H9 (cell line): ENCODE data around the gene DAPK2. TPM values are rescaled to one million over a fixed set of nuclear protein-coding genes. Genes with fewer than 3 reads are reported as not detected.

ENCODE experiments used
- DNase-seq: peaks from one replicate; pipeline ENCODE4 v3.0.0-alpha.2; 2017
- H2AFZ ChIP-seq: one replicate; pipeline ENCODE4 v1.6.1; 2013; ENCODE audit warnings: mild to moderate bottlenecking, low read length, control low read depth, moderate library complexity
- H2AK5ac ChIP-seq: 2 replicates; pipeline ENCODE4 v1.6.1; 2013; ENCODE audit warnings: low read length, control low read depth, mixed read lengths; ENCODE audit not compliant: insufficient read length
- H2BK120ac ChIP-seq: one replicate; pipeline ENCODE4 v1.6.1; 2013; ENCODE audit warnings: low read depth, mild to moderate bottlenecking, low read length, control low read depth, inconsistent platforms; ENCODE audit not compliant: poor library complexity, severe bottlenecking
- H2BK12ac ChIP-seq: 2 replicates; pipeline ENCODE4 v1.6.1; 2013; ENCODE audit warnings: low read length, control low read depth, mixed read lengths, low read depth; ENCODE audit not compliant: insufficient read length
- H2BK15ac ChIP-seq: 2 replicates; pipeline ENCODE4 v1.6.1; 2013; ENCODE audit warnings: low read depth, low read length, control low read depth
- H2BK20ac ChIP-seq: one replicate; pipeline ENCODE4 v1.6.1; 2013; ENCODE audit warnings: low read depth, mild to moderate bottlenecking, low read length, control low read depth, inconsistent platforms; ENCODE audit not compliant: poor library complexity, severe bottlenecking
- H2BK5ac ChIP-seq: 2 replicates; pipeline ENCODE4 v1.6.1; 2013; ENCODE audit warnings: low read length, control low read depth, mixed read lengths; ENCODE audit not compliant: insufficient read length
- H3K14ac ChIP-seq: 2 replicates; pipeline ENCODE4 v1.6.1; 2013; ENCODE audit warnings: low read length, control low read depth; ENCODE audit not compliant: insufficient read depth
- H3K18ac ChIP-seq: 2 replicates; pipeline ENCODE4 v1.6.1; 2013; ENCODE audit warnings: low read depth, mild to moderate bottlenecking, mixed read lengths, low read length, control low read depth; ENCODE audit not compliant: insufficient read length
- H3K23ac ChIP-seq: 2 replicates; pipeline ENCODE4 v1.6.1; 2013; ENCODE audit warnings: low read length, control low read depth, mixed read lengths, low read depth; ENCODE audit not compliant: insufficient read length
- H3K23me2 ChIP-seq: 2 replicates; pipeline ENCODE4 v1.6.1; 2013; ENCODE audit warnings: low read depth, mild to moderate bottlenecking, mixed read lengths, low read length, control low read depth; ENCODE audit not compliant: insufficient read length, poor library complexity, severe bottlenecking
- H3K27ac ChIP-seq: 2 replicates; pipeline ENCODE4 v1.5.1; 2013; ENCODE audit warnings: low read length, control low read depth, mixed read lengths, low read depth; ENCODE audit not compliant: insufficient read length
- H3K27me3 ChIP-seq: 2 replicates; pipeline ENCODE4 v1.6.1; 2013; ENCODE audit warnings: low read length, control low read depth, inconsistent platforms; ENCODE audit not compliant: insufficient read depth
- H3K4ac ChIP-seq: 2 replicates; pipeline ENCODE4 v1.6.1; 2013; ENCODE audit warnings: low read depth, mild to moderate bottlenecking, control low read depth, inconsistent platforms, low read length, moderate library complexity
- H3K4me1 ChIP-seq: 2 replicates; pipeline ENCODE4 v1.6.1; 2013; ENCODE audit warnings: low read length, control low read depth, inconsistent platforms; ENCODE audit not compliant: insufficient read depth
- H3K4me2 ChIP-seq: 2 replicates; pipeline ENCODE4 v1.6.1; 2013; ENCODE audit warnings: low read length, control low read depth, mixed read lengths; ENCODE audit not compliant: insufficient read length, insufficient read depth
- H3K56ac ChIP-seq: 2 replicates; pipeline ENCODE4 v1.6.1; 2013; ENCODE audit warnings: low read depth, mild to moderate bottlenecking, mixed read lengths, low read length, control low read depth; ENCODE audit not compliant: insufficient read length
- H3K79me1 ChIP-seq: 2 replicates; pipeline ENCODE4 v1.6.1; 2013; ENCODE audit warnings: low read depth, mild to moderate bottlenecking, moderate library complexity, low read length, control low read depth, inconsistent platforms; ENCODE audit not compliant: insufficient read depth, poor library complexity, severe bottlenecking
- H3K79me2 ChIP-seq: 2 replicates; pipeline ENCODE4 v1.6.1; 2013; ENCODE audit warnings: low read length, control low read depth, inconsistent platforms; ENCODE audit not compliant: insufficient read depth
- H3K9ac ChIP-seq: 2 replicates; pipeline ENCODE4 v1.6.1; 2013; ENCODE audit warnings: low read length, control low read depth, mixed read lengths; ENCODE audit not compliant: insufficient read length; ENCODE audit errors: extremely low read depth
- H3K9me3 ChIP-seq: one replicate; pipeline ENCODE4 v1.6.1; 2013; ENCODE audit warnings: low read depth, low read length, inconsistent platforms; ENCODE audit not compliant: control insufficient read depth
- H3T11ph ChIP-seq: one replicate; pipeline ENCODE4 v1.6.1; 2013; ENCODE audit warnings: mild to moderate bottlenecking, low read length, control low read depth, inconsistent platforms
- H4K20me1 ChIP-seq: one replicate; pipeline ENCODE4 v1.6.1; 2013; ENCODE audit not compliant: control insufficient read depth, insufficient read length, insufficient read depth
- H4K5ac ChIP-seq: 2 replicates; pipeline ENCODE4 v1.6.1; 2013; ENCODE audit warnings: low read depth, mild to moderate bottlenecking, mixed read lengths, low read length, control low read depth; ENCODE audit not compliant: insufficient read length
- H4K8ac ChIP-seq: replicated peaks from 2 replicates; pipeline ENCODE4 v1.6.1; 2013; ENCODE audit warnings: low read length, control low read depth, mixed read lengths, low read depth; ENCODE audit not compliant: insufficient read length
- H4K91ac ChIP-seq: 2 replicates; pipeline ENCODE4 v1.6.1; 2013; ENCODE audit warnings: low read depth, mild to moderate bottlenecking, moderate library complexity, mixed read lengths, low read length, control low read depth; ENCODE audit not compliant: insufficient read length
- H3K27ac Mint-ChIP-seq, 3 experiments: 2 replicates in 2 of 3; 3 replicates in 1 of 3; pipeline ENCODE4 v1.8.0; 2020 to 2021; ENCODE audit warnings: mixed read lengths in 3 of 3, mild to moderate bottlenecking in 1 of 3, moderate library complexity in 1 of 3
- H3K27me3 Mint-ChIP-seq: 2 replicates; pipeline ENCODE4 v1.8.0; 2021; ENCODE audit warnings: low read depth, mild to moderate bottlenecking, moderate library complexity, mixed read lengths
- H3K36me3 Mint-ChIP-seq, 3 experiments: 2 replicates in 2 of 3; 3 replicates in 1 of 3; pipeline ENCODE4 v1.8.0; 2020 to 2021; ENCODE audit warnings: low read depth in 3 of 3, mixed read lengths in 3 of 3; ENCODE audit not compliant: insufficient read depth in 1 of 3
- H3K4me1 Mint-ChIP-seq, 2 experiments: 2 replicates each; pipeline ENCODE4 v1.8.0; 2020; ENCODE audit warnings: mixed read lengths in 2 of 2
- H3K4me3 Mint-ChIP-seq, 2 experiments: 2 replicates in 1 of 2; 3 replicates in 1 of 2; pipeline ENCODE4 v1.8.0; 2020 to 2021; ENCODE audit warnings: mild to moderate bottlenecking in 2 of 2, mixed read lengths in 2 of 2, moderate library complexity in 1 of 2
- H3K9me3 Mint-ChIP-seq, 2 experiments: 2 replicates in 1 of 2; 3 replicates in 1 of 2; pipeline ENCODE4 v1.8.0; 2020; ENCODE audit warnings: mild to moderate bottlenecking in 2 of 2, mixed read lengths in 2 of 2, moderate library complexity in 1 of 2
- WGBS: extraction: QIAGEN DNeasy Blood & Tissue Kit; methylation state at CpG from one replicate; pipeline ENCODE4 v1.1.7; 2013; ENCODE audit warnings: missing lambda C conversion rate, low lambda C conversion rate, mixed read lengths; ENCODE audit not compliant: insufficient read length; ENCODE audit errors: extremely low coverage; 5-methylcytosine and 5-hydroxymethylcytosine counted together
- total RNA-seq: library from RNA; stranded (reverse); gene quantifications from 2 replicates; pipeline ENCODE4 v1.2.1, GENCODE V29; 2021
- TF ChIP-seq, protein P1 (sequence below): fragments of 200-600 bp; sonication (generic); conservative IDR thresholded peaks from 3 replicates; pipeline ENCODE4 v1.8.0; 2021; ENCODE audit warnings: antibody characterized with exemption, mild to moderate bottlenecking

The DAPK2 gene
- total RNA-seq, 1 experiment from 2014 or later, result 3.5 TPM

DNA sequence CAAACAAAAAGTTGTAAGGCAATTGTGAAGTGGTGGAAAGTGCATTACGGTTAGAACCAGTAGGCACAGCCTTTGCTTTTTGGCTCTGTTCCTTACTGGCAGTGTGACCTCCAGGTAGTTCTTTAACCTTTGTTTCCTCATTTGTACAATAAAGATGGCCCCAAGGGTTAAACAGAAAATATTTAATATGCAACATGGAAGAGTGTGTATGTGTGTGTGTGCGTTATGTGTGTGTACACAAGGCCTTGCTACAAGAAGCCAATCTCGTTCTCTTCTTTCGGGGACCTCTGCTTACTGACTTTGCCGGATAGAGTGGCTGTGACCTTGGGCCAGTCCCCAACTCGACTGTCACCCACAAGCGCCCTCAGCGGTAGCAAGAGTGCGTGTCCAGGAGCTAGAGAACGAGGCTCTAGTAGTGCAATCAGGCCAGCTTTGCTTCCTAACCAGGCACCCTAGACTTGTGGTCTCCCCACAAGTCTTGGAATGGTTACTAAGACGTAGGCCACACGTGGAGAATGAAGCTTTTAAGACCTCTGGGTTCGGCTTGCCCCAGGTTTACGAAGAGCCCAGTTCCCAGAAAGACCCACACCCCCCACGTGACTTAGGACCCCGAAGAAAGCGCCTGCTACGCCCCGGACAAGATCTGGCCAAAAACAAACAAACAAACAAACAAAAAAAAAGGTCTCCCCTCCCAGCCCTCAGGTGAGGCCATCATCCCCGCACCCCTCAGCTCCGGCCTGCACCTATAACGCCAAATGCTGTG is 46.8 kb upstream of the DAPK2 start:
- Histone ChIP-seq H2BK12ac (no peak overlapping the region), H3K4me2 (peak overlapping the region; percentile 92), H3K9me3 (no peaks in the 10 kb centered on the region), H3K79me2 (no peaks in the 10 kb centered on the region; the same call in 1 of the 2 replicates), H4K8ac (no peak overlapping the region), H3T11ph (no peak overlapping the region), H3K27ac (peak overlapping the region; percentile 24), H3K18ac (peak overlapping the region; percentile 54), H4K91ac (no peak overlapping the region), H3K14ac (no peak overlapping the region; the same call in 1 of the 2 replicates), H4K20me1 (no peaks in the 10 kb centered on the region), H3K79me1 (peaks cover 5% of the 10 kb centered on the region), H3K56ac (no peak overlapping the region), H3K27me3 (no peaks in the 10 kb centered on the region), H3K4me1 (no peaks in the 10 kb centered on the region), H2BK5ac (no peak overlapping the region), H2BK15ac (no peak overlapping the region), H2AFZ (no peak overlapping the region), H3K9ac (peak overlapping the region; percentile 93), H2AK5ac (no peak overlapping the region), H3K23ac (no peak overlapping the region), H2BK120ac (no peak overlapping the region), H3K23me2 (peaks cover 12% of the 10 kb centered on the region), H4K5ac (no peak overlapping the region), H3K4ac (no peak overlapping the region), H2BK20ac (no peak overlapping the region)
- H3K4me1 Mint-ChIP-seq, result peaks cover 28 to 44% of the 10 kb centered on the region in 2 experiments
- H3K27me3 Mint-ChIP-seq, result no peaks in the 10 kb centered on the region
- peak overlapping the region; percentile 96 to 100 (median 99) for H3K27ac Mint-ChIP-seq
- no peaks in the 10 kb centered on the region for H3K9me3 Mint-ChIP-seq
- H3K4me3 Mint-ChIP-seq, result peak overlapping the region; percentile 99
- DNase-seq, result peak; percentile 57
- WGBS, result no CpG with 5 or more reads among the region's 22 CpGs
- peaks cover 17 to 23% (median 20%) of the 10 kb centered on the region in 3 experiments for H3K36me3 Mint-ChIP-seq
- TF ChIP-seq, protein P1, sequence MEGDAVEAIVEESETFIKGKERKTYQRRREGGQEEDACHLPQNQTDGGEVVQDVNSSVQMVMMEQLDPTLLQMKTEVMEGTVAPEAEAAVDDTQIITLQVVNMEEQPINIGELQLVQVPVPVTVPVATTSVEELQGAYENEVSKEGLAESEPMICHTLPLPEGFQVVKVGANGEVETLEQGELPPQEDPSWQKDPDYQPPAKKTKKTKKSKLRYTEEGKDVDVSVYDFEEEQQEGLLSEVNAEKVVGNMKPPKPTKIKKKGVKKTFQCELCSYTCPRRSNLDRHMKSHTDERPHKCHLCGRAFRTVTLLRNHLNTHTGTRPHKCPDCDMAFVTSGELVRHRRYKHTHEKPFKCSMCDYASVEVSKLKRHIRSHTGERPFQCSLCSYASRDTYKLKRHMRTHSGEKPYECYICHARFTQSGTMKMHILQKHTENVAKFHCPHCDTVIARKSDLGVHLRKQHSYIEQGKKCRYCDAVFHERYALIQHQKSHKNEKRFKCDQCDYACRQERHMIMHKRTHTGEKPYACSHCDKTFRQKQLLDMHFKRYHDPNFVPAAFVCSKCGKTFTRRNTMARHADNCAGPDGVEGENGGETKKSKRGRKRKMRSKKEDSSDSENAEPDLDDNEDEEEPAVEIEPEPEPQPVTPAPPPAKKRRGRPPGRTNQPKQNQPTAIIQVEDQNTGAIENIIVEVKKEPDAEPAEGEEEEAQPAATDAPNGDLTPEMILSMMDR, result peak; percentile 23; the same call in 1 of the 3 replicates
